HG03039 (cell line): ENCODE results near the gene SHISAL1.

Source experiments
- ATAC-seq: cut with Tn5 transposase; IDR thresholded peaks from one replicate; pipeline ENCODE4 v1.9.1; 2021; ENCODE audit warnings: mild to moderate bottlenecking, moderate library complexity; ENCODE audit not compliant: unreplicated experiment

Gene SHISAL1

DNA sequence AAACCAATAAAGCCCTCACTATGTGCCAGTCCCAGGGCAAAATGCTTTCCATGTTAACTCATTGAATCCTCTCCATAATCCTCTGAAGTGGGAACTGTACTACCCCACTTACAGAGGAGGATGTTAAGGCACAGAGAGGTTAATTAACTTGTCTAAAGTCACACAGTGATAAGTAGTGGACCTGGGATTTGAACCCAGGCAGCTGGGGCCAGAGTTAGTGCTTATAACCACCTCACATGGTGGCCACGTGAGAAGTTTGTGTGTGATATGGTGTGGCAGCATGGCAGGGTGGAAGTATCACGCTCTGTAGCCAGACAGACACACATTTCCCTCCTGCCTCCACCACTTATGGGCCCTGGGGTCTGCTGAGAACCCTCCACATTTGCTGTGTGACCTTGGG lies 115.5 kb downstream of the SHISAL1 start:
- ATAC-seq = no peak

DNA sequence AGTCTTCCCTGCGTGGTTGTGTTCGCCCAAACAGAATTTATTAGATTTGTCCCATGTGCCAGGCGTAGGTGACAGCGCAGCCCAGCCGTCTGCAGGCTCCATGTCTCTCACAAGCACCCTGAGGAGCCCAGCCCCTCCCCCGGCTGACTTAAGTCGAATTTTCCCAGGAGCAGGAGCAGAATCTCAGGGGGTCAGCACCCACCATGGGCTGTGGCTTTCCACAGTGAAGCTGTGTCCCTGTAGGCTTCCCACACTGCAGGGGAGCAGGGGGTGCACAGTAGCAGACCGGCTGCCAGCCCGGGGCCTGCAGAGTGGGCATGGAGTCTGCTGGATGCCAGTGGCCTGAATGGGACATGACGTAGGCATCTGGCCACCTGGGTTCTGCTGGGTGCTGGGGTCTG lies 116.0 kb downstream of the SHISAL1 start:
- no peak for ATAC-seq

DNA sequence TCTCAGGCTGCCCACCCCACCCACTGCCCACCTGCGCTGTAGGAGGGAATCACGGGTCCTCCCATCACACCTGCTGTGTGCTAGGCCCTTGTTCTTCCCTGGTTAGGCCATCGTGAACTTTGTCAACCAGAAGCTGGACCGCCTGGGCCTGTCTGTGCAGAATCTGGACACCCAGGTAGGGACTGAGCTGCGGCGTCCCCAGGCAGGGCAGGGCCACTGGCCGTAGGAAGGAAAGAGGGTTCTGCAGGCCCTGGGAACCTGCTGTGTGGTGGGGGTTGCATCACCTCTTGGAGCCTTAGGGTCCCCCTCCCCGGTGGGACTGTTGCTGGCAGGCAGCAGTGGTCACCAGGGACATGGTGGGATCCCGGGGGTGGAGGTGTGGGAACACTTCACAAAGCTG lies 116.5 kb downstream of the SHISAL1 start:
- no peak for ATAC-seq

DNA sequence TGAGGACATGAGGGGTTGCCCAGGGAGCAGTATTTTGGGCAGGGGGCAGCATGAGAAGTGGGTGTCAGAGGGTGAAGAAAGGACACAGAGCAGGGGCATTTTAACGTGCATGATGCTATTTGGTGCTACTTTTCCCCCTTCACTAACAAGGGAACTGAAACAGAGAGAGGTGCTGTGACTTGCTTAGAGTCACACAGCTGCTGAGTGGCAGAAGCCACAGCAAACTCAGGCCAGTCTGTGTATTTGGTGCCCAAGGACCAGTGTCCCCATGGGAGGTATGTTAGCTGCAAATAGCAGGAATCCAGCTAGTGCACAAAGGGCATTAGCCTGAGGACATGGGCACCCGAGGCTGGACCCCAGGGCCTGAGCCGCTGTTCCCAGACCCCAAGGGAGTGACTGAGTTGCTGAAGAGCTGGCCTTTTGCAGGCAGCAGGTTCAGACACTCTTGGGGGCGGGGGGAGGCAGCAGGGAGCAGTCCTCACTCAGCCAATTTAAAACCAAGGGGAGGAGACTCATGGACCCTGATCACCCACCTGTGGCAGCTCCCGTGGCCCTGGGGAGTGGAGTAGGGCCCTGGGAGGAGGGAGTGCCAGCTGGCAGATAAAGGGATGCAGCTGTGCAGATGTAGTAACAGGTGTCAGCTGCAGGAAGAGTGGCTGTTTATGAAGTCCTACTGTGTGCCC lies 117.4 kb downstream of the SHISAL1 start:
- ATAC-seq = no peak

DNA sequence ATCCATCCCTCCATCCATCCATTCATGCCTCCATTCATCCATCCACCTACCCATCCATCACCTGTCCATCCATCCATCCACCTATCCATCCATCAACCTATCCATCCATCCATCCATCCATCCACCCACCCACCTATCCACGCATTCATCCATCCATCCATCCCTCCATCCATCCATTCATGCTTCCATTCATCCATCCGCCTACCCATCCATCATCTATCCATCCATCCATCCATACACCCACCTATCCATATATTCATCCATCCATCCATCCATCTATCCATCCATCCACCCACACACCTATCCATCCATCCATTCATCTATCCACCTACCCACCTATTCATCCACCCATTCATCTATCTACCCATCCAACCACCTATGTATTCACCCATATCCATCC lies 118.2 kb downstream of the SHISAL1 start:
- no peak for ATAC-seq
